ENCODE measurements around the gene DUSP11.

The DUSP11 gene

DNA sequence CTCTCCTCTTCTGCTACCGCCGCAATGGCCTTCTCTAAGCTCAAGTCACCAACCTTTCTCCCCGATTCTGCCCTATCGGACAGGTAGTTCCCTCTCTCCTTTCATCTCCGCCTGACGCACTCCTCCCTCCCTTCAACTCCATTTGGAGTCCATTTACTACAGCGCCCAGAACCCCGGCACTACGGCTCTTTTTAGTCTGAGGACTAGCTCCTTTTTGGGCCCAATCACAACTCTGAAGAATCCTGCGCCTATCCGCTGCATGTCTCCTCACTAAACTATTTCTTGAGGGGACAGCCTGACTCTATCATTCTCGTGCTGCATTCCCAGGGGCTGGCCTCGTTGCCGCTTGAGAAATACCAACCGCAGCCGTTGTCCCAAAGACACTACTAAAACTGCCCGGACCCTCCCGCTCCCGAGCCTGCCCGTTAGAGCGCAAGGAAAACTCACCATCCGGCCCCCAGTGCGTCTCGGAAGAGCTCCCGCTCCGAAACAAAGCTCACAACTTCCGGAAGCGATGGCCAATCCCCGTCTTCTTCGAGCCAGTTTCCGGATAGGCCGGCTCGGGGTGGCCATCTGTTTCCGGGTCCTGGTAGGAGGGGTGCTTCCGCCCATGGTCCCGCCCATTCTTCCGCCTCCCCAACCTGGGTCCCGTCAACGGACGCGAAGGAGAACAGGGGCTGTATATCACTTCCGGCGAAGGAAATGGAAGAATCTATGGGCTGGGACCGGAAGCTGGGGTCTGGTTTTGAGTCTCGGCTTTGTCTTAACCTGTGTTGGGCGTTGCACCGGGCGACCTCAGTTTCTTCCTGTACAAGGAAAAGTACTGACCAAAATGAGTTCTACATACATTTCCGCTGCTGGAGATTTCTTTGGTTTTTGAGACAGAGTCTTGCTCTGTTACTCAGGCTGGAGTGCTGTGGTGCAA, 42.8 kb downstream of the DUSP11 start, which contains the start of gene TPRKB (continued):
- TF ChIP-seq ZNF707 (tag by site-specific recombination; IDR thresholded peaks at IDR 0.05) (no peak), KLF1 (tag by site-specific recombination; IDR thresholded peaks at IDR 0.05) (no peak), ZNF510 (tag by site-specific recombination; IDR thresholded peaks at IDR 0.05; ENCODE audit: insufficient replicate concordance) (no peak), ZNF561 (tag by site-specific recombination; IDR thresholded peaks at IDR 0.05; ENCODE audit: borderline replicate concordance) (0 out of 2 replicates have a peak, but pooled peaks have one; percentile 56), YY1 (tag by site-specific recombination; IDR thresholded peaks at IDR 0.05) (no peak), ZNF16 (tag by site-specific recombination; IDR thresholded peaks at IDR 0.05; ENCODE audit: low read depth) (no peak), PRDM10 (tag by site-specific recombination; IDR thresholded peaks at IDR 0.05) (peak; percentile 98), BCL11B (tag by site-specific recombination; IDR thresholded peaks at IDR 0.05; ENCODE audit: low read depth) (no peak), ZIC2 (tag by site-specific recombination; IDR thresholded peaks at IDR 0.05) (no peak), ZNF610 (tag by site-specific recombination; IDR thresholded peaks at IDR 0.05; ENCODE audit: borderline replicate concordance) (no peak), ZNF623 (tag by site-specific recombination; IDR thresholded peaks at IDR 0.05) (no peak), ZNF514 (tag by site-specific recombination; IDR thresholded peaks at IDR 0.05) (no peak), HOXC10 (CRISPR knock-in tag; IDR thresholded peaks at IDR 0.05) (peak; percentile 91; the same call in 1 of the 2 replicates), ZNF391 (tag by site-specific recombination; IDR thresholded peaks at IDR 0.05; ENCODE audit: borderline replicate concordance, low read depth) (no peak), ZNF404 (tag by site-specific recombination; IDR thresholded peaks at IDR 0.05) (no peak), ZNF155 (tag by site-specific recombination; IDR thresholded peaks at IDR 0.05) (no peak), MEIS1 (CRISPR knock-in tag; IDR thresholded peaks at IDR 0.05; ENCODE audit: borderline replicate concordance) (no peak), ZNF2 (tag by site-specific recombination; IDR thresholded peaks at IDR 0.05) (no peak), ZNF558 (tag by site-specific recombination; IDR thresholded peaks at IDR 0.05) (peak; percentile 56; the same call in 1 of the 2 replicates), ZNF280C (tag by site-specific recombination; IDR thresholded peaks at IDR 0.05) (no peak), TRIM28 (IDR thresholded peaks at IDR 0.05; ENCODE audit: borderline replicate concordance, low read length) (no peak), REPIN1 (tag by site-specific recombination; IDR thresholded peaks at IDR 0.05; ENCODE audit: low read depth) (no peak)
- TF ChIP-seq, protein P1, sequence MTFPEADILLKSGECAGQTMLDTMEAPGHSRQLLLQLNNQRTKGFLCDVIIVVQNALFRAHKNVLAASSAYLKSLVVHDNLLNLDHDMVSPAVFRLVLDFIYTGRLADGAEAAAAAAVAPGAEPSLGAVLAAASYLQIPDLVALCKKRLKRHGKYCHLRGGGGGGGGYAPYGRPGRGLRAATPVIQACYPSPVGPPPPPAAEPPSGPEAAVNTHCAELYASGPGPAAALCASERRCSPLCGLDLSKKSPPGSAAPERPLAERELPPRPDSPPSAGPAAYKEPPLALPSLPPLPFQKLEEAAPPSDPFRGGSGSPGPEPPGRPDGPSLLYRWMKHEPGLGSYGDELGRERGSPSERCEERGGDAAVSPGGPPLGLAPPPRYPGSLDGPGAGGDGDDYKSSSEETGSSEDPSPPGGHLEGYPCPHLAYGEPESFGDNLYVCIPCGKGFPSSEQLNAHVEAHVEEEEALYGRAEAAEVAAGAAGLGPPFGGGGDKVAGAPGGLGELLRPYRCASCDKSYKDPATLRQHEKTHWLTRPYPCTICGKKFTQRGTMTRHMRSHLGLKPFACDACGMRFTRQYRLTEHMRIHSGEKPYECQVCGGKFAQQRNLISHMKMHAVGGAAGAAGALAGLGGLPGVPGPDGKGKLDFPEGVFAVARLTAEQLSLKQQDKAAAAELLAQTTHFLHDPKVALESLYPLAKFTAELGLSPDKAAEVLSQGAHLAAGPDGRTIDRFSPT (tag by site-specific recombination; IDR thresholded peaks at IDR 0.05), result no peak
- TF ChIP-seq, protein P2, sequence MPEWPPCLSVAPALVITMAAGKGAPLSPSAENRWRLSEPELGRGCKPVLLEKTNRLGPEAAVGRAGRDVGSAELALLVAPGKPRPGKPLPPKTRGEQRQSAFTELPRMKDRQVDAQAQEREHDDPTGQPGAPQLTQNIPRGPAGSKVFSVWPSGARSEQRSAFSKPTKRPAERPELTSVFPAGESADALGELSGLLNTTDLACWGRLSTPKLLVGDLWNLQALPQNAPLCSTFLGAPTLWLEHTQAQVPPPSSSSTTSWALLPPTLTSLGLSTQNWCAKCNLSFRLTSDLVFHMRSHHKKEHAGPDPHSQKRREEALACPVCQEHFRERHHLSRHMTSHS (tag by site-specific recombination; IDR thresholded peaks at IDR 0.05), result no peak
- TF ChIP-seq, protein P3, sequence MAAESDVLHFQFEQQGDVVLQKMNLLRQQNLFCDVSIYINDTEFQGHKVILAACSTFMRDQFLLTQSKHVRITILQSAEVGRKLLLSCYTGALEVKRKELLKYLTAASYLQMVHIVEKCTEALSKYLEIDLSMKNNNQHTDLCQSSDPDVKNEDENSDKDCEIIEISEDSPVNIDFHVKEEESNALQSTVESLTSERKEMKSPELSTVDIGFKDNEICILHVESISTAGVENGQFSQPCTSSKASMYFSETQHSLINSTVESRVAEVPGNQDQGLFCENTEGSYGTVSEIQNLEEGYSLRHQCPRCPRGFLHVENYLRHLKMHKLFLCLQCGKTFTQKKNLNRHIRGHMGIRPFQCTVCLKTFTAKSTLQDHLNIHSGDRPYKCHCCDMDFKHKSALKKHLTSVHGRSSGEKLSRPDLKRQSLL (tag by site-specific recombination; IDR thresholded peaks at IDR 0.05), result no peak

Measured in HEK293 (cell line).